Astrocyte (in vitro differentiated cells and primary cell): ENCODE data around the gene NCBP1.

Experiments used
- CTCF ChIP-seq: IDR thresholded peaks from 2 replicates; pipeline ENCODE4 v1.5.1; 2011; ENCODE audit warnings: low read depth, mild to moderate bottlenecking, inconsistent platforms, low read length, moderate library complexity; ENCODE audit not compliant: insufficient read depth
- EZH2 ChIP-seq: IDR thresholded peaks from 2 replicates; pipeline ENCODE4 v1.6.1; 2012; ENCODE audit warnings: mild to moderate bottlenecking, low read length, inconsistent platforms; ENCODE audit not compliant: insufficient read depth

- TF ChIP-seq CTCF (no peak), EZH2 (no peak)
Measured at GRCh38 chr9:97651646-97652045, 18.0 kb downstream of the NCBP1 start.
